ENCODE results near the gene CT45A10. TPM values are rescaled to one million over a fixed set of nuclear protein-coding genes. Genes with fewer than 3 reads are reported as not detected.
"Not testable (repeated sequence)": the region's sequence is repeated elsewhere in the genome, so short reads cannot be mapped to it uniquely, and the experiment has no call there.

The CT45A10 gene
- not detected for total RNA-seq

DNA sequence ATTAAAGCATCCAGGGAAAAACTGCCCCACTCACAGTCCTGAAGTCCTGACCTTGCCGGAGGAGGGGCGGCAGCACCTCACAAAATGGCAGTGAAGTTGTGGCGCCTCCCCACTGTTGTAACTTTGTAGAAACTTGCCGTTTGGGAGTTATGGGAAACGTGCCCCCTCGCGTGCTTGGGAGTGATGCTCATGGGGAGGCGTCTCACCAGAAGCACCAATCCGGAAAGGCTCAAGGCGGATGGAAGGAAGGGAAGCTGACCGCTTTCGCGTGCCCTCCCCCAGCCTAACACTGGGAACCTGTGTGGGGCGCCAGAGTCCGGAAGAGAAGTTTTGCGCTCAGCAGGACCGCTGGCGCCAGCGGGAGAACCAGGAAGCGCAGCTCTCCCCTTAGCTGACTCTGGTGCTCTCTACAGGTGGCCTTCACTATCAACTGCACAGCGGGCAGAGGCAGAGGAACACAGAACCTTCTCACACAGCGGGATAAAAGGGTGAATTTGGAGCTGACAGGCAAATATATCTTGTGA, at the start of gene CT45A10, which contains the start of gene SAGE1:
CT45A10 (minus strand) TSS at position 151 of the 524 bp plus-strand sequence. CDS start 8,100 bp downstream, outside the sequence.
SAGE1 (plus strand) TSS at position 423 of the 524 bp plus-strand sequence. CDS start 2,527 bp downstream, outside the sequence.
- H3K4me3 Mint-ChIP-seq, result no peak within 1 kb of the TSS
- no peaks in the 10 kb centered on the region for H3K36me3 Mint-ChIP-seq
- DNase-seq (ENCODE audit: low spot score), result no peak
- H3K9me3 Mint-ChIP-seq, result no peaks in the 10 kb centered on the region
- no peak within 1 kb of the TSS for H3K27ac Mint-ChIP-seq
- ATAC-seq, result no peak
- peaks cover 0 to 12% of the 10 kb centered on the region in 2 donors for H3K27me3 Mint-ChIP-seq
- H3K4me1 Mint-ChIP-seq (ENCODE audit: low read depth in 2 of 2), result no peaks in the 10 kb centered on the region

GRCh38 chrX:135931644-135932487, 38.6 kb upstream of the CT45A10 start:
- Mint-ChIP-seq H3K4me1 (ENCODE audit: low read depth in 2 of 2) (no peaks in the 10 kb centered on the region), H3K27ac (no peak overlapping the region), H3K4me3 (no peak overlapping the region), H3K27me3 (peaks cover 0 to 11% of the 10 kb centered on the region in 2 donors), H3K36me3 (no peaks in the 10 kb centered on the region), H3K9me3 (no peaks in the 10 kb centered on the region)
- DNase-seq (ENCODE audit: low spot score), result peak; percentile 63
- peak in 1 of 2 donors; percentile 70 for ATAC-seq

- H3K27ac Mint-ChIP-seq, result no peak overlapping the region
- no peaks in the 10 kb centered on the region for H3K9me3 Mint-ChIP-seq
- H3K4me1 Mint-ChIP-seq (ENCODE audit: low read depth in 2 of 2), result no peaks in the 10 kb centered on the region
- H3K4me3 Mint-ChIP-seq, result no peak overlapping the region
- ATAC-seq (no peak), DNase-seq (ENCODE audit: low spot score) (no peak)
- no peaks in the 10 kb centered on the region for H3K36me3 Mint-ChIP-seq
- H3K27me3 Mint-ChIP-seq, result peaks cover 0 to 11% of the 10 kb centered on the region in 2 donors
These were observed 34.7 kb upstream of the CT45A10 start for GRCh38 chrX:135927897-135928296.

DNA sequence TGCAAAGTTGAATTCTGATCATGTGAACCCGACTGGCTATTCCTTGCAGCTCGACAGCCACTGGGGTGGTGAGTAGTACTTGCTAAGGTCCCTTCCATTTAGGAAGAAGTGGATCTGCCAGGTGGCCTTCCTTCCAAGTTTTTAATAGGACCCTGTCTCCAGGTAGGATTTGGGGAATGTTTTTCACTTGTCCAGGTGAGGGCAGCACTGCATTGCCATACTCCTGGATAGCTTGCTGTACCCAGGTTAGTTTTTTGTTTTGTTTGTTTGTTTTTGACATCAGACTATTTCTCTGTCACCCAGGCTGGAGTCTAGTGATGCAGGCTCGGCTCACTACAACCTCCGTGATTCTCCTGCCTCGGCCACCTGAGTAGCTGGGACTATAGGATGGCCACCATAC, 30.1 kb upstream of the CT45A10 start:
- no peaks in the 10 kb centered on the region for H3K36me3 Mint-ChIP-seq
- no peak overlapping the region for H3K4me3 Mint-ChIP-seq
- H3K4me1 Mint-ChIP-seq (ENCODE audit: low read depth in 2 of 2), result no peaks in the 10 kb centered on the region
- H3K27me3 Mint-ChIP-seq, result peaks cover 7 to 23% of the 10 kb centered on the region in 2 donors
- no peak overlapping the region for H3K27ac Mint-ChIP-seq
- DNase-seq (ENCODE audit: low spot score) (no peak), ATAC-seq (no peak)
- H3K9me3 Mint-ChIP-seq, result no peaks in the 10 kb centered on the region

GRCh38 chrX:135920516-135920915, 27.3 kb upstream of the CT45A10 start:
- not testable (repeated sequence) for H3K27ac Mint-ChIP-seq; H3K9me3 Mint-ChIP-seq; H3K4me3 Mint-ChIP-seq; DNase-seq (ENCODE audit: low spot score); H3K4me1 Mint-ChIP-seq (ENCODE audit: low read depth in 2 of 2); H3K36me3 Mint-ChIP-seq; ATAC-seq
- peaks cover 7 to 23% of the 10 kb centered on the region in 2 donors for H3K27me3 Mint-ChIP-seq

DNA sequence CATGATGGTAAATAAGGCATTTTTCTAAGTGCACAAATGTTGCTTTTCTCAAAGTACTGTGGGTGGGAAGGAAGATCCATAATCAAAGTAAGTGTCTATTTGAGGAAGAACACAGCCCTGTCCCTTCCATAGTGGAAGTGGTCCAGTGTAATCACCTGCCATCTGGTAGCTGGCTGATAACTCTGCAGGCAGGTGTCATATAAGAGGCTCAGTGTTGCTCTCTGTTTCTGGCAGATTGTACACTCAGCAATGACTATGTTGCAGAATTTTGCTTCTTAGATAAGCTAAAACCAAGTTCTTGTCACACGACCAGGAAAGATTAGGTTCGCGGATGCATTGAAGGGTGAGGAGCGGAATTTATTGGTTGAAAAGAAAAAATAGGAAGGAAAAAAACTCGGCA, 21.2 kb upstream of the CT45A10 start:
- H3K27ac Mint-ChIP-seq, result no peak overlapping the region
- no peak for ATAC-seq
- DNase-seq (ENCODE audit: low spot score), result no peak
- H3K27me3 Mint-ChIP-seq, result peaks cover 0 to 26% of the 10 kb centered on the region in 2 donors
- H3K4me3 Mint-ChIP-seq, result no peak overlapping the region
- H3K36me3 Mint-ChIP-seq, result no peaks in the 10 kb centered on the region
- H3K4me1 Mint-ChIP-seq (ENCODE audit: low read depth in 2 of 2), result no peaks in the 10 kb centered on the region
- no peaks in the 10 kb centered on the region for H3K9me3 Mint-ChIP-seq

- Mint-ChIP-seq H3K27me3 (peaks cover 0 to 29% of the 10 kb centered on the region in 2 donors), H3K27ac (no peak overlapping the region), H3K9me3 (no peaks in the 10 kb centered on the region), H3K36me3 (no peaks in the 10 kb centered on the region), H3K4me1 (ENCODE audit: low read depth in 2 of 2) (no peaks in the 10 kb centered on the region), H3K4me3 (no peak overlapping the region)
- DNase-seq (ENCODE audit: low spot score) (no peak), ATAC-seq (no peak)
These were observed 17.0 kb upstream of the CT45A10 start for GRCh38 chrX:135910251-135910650.

- Mint-ChIP-seq H3K9me3 (no peaks in the 10 kb centered on the region), H3K27ac (no peak overlapping the region), H3K4me3 (no peak overlapping the region), H3K4me1 (ENCODE audit: low read depth in 2 of 2) (no peaks in the 10 kb centered on the region), H3K27me3 (peaks cover 0 to 12% of the 10 kb centered on the region in 2 donors), H3K36me3 (no peaks in the 10 kb centered on the region)
- no peak for DNase-seq (ENCODE audit: low spot score)
- peak in 1 of 2 donors; percentile 32 for ATAC-seq
These were observed 463 bp downstream of the CT45A10 start for GRCh38 chrX:135892781-135893180.

GRCh38 chrX:135890087-135890585, 3.1 kb downstream of the CT45A10 start:
- Mint-ChIP-seq H3K36me3 (no peaks in the 10 kb centered on the region), H3K27me3 (peaks cover 0 to 9% of the 10 kb centered on the region in 2 donors), H3K27ac (no peak overlapping the region), H3K9me3 (no peaks in the 10 kb centered on the region), H3K4me3 (no peak overlapping the region), H3K4me1 (ENCODE audit: low read depth in 2 of 2) (no peaks in the 10 kb centered on the region)
- DNase-seq (ENCODE audit: low spot score), result no peak
- ATAC-seq, result no peak

- not testable (repeated sequence) for H3K27ac Mint-ChIP-seq; ATAC-seq; H3K36me3 Mint-ChIP-seq; H3K9me3 Mint-ChIP-seq; H3K4me3 Mint-ChIP-seq; DNase-seq (ENCODE audit: low spot score); H3K4me1 Mint-ChIP-seq (ENCODE audit: low read depth in 2 of 2); H3K27me3 Mint-ChIP-seq
These were observed 4.3 kb downstream of the CT45A10 start for GRCh38 chrX:135888976-135889375.

DNA sequence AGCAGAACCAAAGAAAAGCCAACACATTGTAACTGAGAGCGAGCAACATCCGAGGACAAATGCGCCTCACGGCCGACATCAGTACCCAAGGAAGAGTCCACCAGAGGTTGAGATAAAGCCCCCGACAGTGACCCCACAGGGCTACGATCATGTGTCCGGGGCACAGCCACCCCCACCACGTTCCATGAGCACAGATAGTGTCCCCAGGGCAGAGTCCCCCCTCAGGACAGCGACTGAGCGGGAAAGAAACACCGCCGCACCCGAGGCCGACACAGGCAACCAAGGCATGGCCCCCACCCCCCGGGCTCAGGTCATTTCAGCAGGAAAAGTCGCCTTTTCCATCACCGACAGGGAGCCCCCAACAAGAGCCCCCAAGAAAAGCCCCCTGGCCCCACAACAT, 5.0 kb downstream of the CT45A10 start:
- not testable (repeated sequence) for ATAC-seq; H3K27ac Mint-ChIP-seq; H3K36me3 Mint-ChIP-seq; H3K4me3 Mint-ChIP-seq; H3K9me3 Mint-ChIP-seq; H3K4me1 Mint-ChIP-seq (ENCODE audit: low read depth in 2 of 2); H3K27me3 Mint-ChIP-seq; DNase-seq (ENCODE audit: low spot score)

DNA sequence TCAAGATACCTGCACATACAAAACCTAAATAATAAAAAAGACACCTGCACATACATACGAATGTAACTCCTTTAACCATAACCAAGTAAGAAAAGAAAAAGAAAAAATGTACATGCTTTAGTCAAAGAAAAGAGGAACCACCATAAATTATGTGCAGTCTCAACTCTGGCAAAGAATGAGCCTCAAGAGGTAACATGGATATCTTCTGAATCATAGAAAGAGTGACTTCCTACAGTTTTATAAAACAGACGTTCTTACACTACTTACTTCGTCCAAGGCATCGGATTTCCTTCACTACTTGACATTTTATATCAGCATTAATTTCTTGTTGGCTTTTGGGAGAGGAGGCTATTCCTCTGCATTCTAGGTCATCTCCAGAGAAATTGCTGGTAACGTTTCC, 10.5 kb downstream of the CT45A10 start:
- H3K36me3 Mint-ChIP-seq; H3K27ac Mint-ChIP-seq; H3K4me1 Mint-ChIP-seq (ENCODE audit: low read depth in 2 of 2); H3K4me3 Mint-ChIP-seq; ATAC-seq; DNase-seq (ENCODE audit: low spot score); H3K9me3 Mint-ChIP-seq; H3K27me3 Mint-ChIP-seq: not testable (repeated sequence)

- not testable (repeated sequence) for H3K4me3 Mint-ChIP-seq
These were observed 21.5 kb downstream of the CT45A10 start, which contains the start of gene CT45A9 for GRCh38 chrX:135871712-135872111. CT45A9 (minus strand) TSS chrX:135871812; CDS start chrX:135868061, 3,751 bp downstream.

GRCh38 chrX:135854438-135854837, 38.8 kb downstream of the CT45A10 start, which contains the start of gene CT45A8:
CT45A8 (minus strand) TSS chrX:135854538; CDS start chrX:135850783, 3,755 bp downstream.
- not testable (repeated sequence) for H3K4me3 Mint-ChIP-seq; H3K4me1 Mint-ChIP-seq (ENCODE audit: low read depth in 2 of 2); H3K27ac Mint-ChIP-seq; H3K9me3 Mint-ChIP-seq; H3K36me3 Mint-ChIP-seq; ATAC-seq; H3K27me3 Mint-ChIP-seq; DNase-seq (ENCODE audit: low spot score)

More at GRCh38 chrX:135871712-135872111, 21.5 kb downstream of the CT45A10 start, which contains the start of gene CT45A9:
- H3K27ac Mint-ChIP-seq; ATAC-seq; H3K36me3 Mint-ChIP-seq; H3K9me3 Mint-ChIP-seq; DNase-seq (ENCODE audit: low spot score); H3K4me1 Mint-ChIP-seq (ENCODE audit: low read depth in 2 of 2); H3K27me3 Mint-ChIP-seq: not testable (repeated sequence)

Measured in natural killer cell treated with Interleukin-12 subunit alpha and Interleukin-12 subunit beta and Interleukin-15 and Interleukin-18, amount 100 ng/mL, for 72 hours (primary cell).